Neural cell (in vitro differentiated cells): ENCODE data around the gene FGD5.

Source experiments
- EP300 ChIP-seq: fragments of 450-650 bp; conservative IDR thresholded peaks from 2 replicates; pipeline ENCODE4 v1.6.1; 2014; ENCODE audit warnings: antibody characterized with exemption, mild to moderate bottlenecking, moderate library complexity; ENCODE audit not compliant: poor library complexity, severe bottlenecking
- EZH2 ChIP-seq: fragments of 200-600, 300-800 bp; shearing (Covaris generic), sonication (generic); IDR thresholded peaks from 2 replicates; pipeline ENCODE4 v1.6.1; 2014; ENCODE audit warnings: antibody characterized with exemption, low read length, borderline replicate concordance, mild to moderate bottlenecking; ENCODE audit not compliant: insufficient read depth, poor library complexity, severe bottlenecking
- POLR2AphosphoS5 ChIP-seq: IDR thresholded peaks from 2 replicates; pipeline ENCODE4 v1.6.1; 2012
- RAD21 ChIP-seq: fragments of 450-650 bp; conservative IDR thresholded peaks from 2 replicates; pipeline ENCODE4 v1.6.1; 2014; ENCODE audit warnings: antibody characterized with exemption, mild to moderate bottlenecking, moderate library complexity
- TF ChIP-seq, protein P1 (sequence below): fragments of 450-650 bp; IDR thresholded peaks from 2 replicates; pipeline ENCODE4 v1.5.1; 2014; ENCODE audit warnings: antibody characterized with exemption, mild to moderate bottlenecking, moderate library complexity; ENCODE audit not compliant: poor library complexity, severe bottlenecking
- TF ChIP-seq, protein P2 (sequence below): IDR thresholded peaks from 2 replicates; pipeline ENCODE4 v1.6.1; 2012; ENCODE audit warnings: borderline replicate concordance

DNA sequence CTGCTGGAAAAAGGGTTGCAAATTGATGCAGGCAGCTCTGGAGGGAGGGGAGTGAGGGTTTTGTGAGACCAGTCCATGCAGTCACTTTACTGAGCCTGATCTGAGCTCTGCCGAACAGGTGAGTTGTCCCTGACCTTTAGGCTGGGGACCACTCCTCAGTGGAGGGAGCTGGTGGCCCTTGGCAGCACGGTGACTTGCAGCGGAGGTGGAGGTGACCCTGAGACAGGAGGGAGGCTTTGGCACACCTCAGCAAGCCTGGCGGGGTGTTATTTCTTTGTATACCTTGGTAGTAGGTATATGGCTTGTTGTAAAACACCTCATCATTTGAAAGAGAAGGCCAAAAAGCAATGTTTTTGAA is 43.5 kb downstream of the FGD5 start:
- TF ChIP-seq, protein P1, sequence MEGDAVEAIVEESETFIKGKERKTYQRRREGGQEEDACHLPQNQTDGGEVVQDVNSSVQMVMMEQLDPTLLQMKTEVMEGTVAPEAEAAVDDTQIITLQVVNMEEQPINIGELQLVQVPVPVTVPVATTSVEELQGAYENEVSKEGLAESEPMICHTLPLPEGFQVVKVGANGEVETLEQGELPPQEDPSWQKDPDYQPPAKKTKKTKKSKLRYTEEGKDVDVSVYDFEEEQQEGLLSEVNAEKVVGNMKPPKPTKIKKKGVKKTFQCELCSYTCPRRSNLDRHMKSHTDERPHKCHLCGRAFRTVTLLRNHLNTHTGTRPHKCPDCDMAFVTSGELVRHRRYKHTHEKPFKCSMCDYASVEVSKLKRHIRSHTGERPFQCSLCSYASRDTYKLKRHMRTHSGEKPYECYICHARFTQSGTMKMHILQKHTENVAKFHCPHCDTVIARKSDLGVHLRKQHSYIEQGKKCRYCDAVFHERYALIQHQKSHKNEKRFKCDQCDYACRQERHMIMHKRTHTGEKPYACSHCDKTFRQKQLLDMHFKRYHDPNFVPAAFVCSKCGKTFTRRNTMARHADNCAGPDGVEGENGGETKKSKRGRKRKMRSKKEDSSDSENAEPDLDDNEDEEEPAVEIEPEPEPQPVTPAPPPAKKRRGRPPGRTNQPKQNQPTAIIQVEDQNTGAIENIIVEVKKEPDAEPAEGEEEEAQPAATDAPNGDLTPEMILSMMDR, result no peak
- no peak for TF ChIP-seq EZH2
- TF ChIP-seq POLR2AphosphoS5, result no peak
- TF ChIP-seq RAD21, result no peak
- no peak for TF ChIP-seq EP300
- TF ChIP-seq, protein P2, sequence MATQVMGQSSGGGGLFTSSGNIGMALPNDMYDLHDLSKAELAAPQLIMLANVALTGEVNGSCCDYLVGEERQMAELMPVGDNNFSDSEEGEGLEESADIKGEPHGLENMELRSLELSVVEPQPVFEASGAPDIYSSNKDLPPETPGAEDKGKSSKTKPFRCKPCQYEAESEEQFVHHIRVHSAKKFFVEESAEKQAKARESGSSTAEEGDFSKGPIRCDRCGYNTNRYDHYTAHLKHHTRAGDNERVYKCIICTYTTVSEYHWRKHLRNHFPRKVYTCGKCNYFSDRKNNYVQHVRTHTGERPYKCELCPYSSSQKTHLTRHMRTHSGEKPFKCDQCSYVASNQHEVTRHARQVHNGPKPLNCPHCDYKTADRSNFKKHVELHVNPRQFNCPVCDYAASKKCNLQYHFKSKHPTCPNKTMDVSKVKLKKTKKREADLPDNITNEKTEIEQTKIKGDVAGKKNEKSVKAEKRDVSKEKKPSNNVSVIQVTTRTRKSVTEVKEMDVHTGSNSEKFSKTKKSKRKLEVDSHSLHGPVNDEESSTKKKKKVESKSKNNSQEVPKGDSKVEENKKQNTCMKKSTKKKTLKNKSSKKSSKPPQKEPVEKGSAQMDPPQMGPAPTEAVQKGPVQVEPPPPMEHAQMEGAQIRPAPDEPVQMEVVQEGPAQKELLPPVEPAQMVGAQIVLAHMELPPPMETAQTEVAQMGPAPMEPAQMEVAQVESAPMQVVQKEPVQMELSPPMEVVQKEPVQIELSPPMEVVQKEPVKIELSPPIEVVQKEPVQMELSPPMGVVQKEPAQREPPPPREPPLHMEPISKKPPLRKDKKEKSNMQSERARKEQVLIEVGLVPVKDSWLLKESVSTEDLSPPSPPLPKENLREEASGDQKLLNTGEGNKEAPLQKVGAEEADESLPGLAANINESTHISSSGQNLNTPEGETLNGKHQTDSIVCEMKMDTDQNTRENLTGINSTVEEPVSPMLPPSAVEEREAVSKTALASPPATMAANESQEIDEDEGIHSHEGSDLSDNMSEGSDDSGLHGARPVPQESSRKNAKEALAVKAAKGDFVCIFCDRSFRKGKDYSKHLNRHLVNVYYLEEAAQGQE, result no peak
